Fibroblast of lung (primary cell): ENCODE results near the gene DSCAML1.

Experiments
- CTCF ChIP-seq, 2 donors: IDR thresholded peaks in 1 of 2; conservative IDR thresholded peaks in 1 of 2; 1 replicate in 1 of 2; 2 replicates in 1 of 2; pipeline ENCODE4 v1.5.1; 2011 to 2012; ENCODE audit warnings: low read length in 2 of 2, control low read depth in 1 of 2, inconsistent platforms in 1 of 2, low read depth in 1 of 2, mild to moderate bottlenecking in 1 of 2
- EZH2 ChIP-seq: IDR thresholded peaks from 2 replicates; pipeline ENCODE4 v1.5.1; 2012; ENCODE audit warnings: low read length, control low read depth, mild to moderate bottlenecking; ENCODE audit errors: missing control alignments

DNA sequence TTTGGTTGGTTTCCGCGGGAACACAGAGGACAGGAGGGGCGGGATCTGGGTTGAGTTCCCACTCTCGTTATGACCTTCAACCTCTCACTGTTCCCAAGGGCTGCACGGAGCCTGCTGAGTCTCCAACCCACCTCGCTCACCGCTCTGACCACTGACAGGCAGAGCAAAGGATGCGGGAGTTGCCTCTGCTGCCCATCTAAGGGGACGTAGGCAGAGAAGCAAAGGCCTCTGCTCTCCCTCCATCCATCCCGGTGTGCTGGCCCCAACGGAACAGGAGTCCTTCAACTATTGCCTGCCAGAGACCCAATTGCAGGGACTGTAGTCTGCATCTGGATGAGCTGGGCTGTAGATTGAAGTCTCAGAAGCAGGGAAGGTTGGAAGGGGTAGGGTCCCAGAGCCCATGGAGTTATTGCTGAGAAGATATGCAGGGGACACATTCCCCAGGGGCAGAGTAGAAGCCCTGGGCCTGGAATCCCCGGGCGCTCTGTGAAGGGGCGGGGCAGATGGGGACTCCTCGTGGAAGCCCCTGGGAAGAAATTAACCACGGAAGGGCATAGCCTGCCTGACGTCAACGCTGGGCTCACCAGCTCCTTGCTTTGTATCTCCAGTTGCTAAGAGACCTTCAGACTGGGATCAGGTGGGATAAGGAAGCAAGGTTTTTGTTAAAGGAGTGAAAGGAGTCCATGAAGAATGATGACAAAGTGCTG lies 40.2 kb upstream of the DSCAML1 start:
- no peak for TF ChIP-seq CTCF (conservative IDR thresholded peaks at IDR 0.05 in 1 of 2, IDR thresholded peaks at IDR 0.05 in 1 of 2; ENCODE audit: low read depth in 1 of 2, low read length in 2 of 2)
- no peak for TF ChIP-seq EZH2
